ENCODE results near the gene LOC128125822.

Gene LOC128125822

GRCh38 chr6:63565058-63565726 lies 7.1 kb upstream of the LOC128125822 start:
- H3K4me3 ChIP-seq (ENCODE audit: low read depth, low read length, poor library complexity, severe bottlenecking): no peak overlapping the region
- H3K36me3 ChIP-seq (ENCODE audit: insufficient read depth, low read length, poor library complexity, severe bottlenecking): no peaks in the 10 kb centered on the region
- POLR2A ChIA-PET (ENCODE audit: low non-redundant PET): no interaction called here
- no peak overlapping the region for H3K27ac ChIP-seq (ENCODE audit: low read depth, low read length, poor library complexity, severe bottlenecking)
- H3K4me1 ChIP-seq (ENCODE audit: insufficient read depth, low read length, poor library complexity, severe bottlenecking): no peaks in the 10 kb centered on the region
- no peaks in the 10 kb centered on the region for H3K27me3 ChIP-seq (replicated peaks; ENCODE audit: insufficient read depth, low read depth, low read length, poor library complexity)
- TF ChIP-seq, protein P1, sequence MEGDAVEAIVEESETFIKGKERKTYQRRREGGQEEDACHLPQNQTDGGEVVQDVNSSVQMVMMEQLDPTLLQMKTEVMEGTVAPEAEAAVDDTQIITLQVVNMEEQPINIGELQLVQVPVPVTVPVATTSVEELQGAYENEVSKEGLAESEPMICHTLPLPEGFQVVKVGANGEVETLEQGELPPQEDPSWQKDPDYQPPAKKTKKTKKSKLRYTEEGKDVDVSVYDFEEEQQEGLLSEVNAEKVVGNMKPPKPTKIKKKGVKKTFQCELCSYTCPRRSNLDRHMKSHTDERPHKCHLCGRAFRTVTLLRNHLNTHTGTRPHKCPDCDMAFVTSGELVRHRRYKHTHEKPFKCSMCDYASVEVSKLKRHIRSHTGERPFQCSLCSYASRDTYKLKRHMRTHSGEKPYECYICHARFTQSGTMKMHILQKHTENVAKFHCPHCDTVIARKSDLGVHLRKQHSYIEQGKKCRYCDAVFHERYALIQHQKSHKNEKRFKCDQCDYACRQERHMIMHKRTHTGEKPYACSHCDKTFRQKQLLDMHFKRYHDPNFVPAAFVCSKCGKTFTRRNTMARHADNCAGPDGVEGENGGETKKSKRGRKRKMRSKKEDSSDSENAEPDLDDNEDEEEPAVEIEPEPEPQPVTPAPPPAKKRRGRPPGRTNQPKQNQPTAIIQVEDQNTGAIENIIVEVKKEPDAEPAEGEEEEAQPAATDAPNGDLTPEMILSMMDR (conservative IDR thresholded peaks at IDR 0.05; ENCODE audit: low read depth, low read length): no peak
- no TSS peak for BruUV-seq (replicated peaks)
- H3K9me3 ChIP-seq (ENCODE audit: low read depth, low read length, poor library complexity, severe bottlenecking): no peaks in the 10 kb centered on the region
- DNase-seq (ENCODE audit: low spot score): no peak
- CTCF ChIA-PET: no interaction called here
- intact Hi-C loops (cut with micrococcal nuclease; ENCODE audit: unreplicated experiment): no loop called here

DNA sequence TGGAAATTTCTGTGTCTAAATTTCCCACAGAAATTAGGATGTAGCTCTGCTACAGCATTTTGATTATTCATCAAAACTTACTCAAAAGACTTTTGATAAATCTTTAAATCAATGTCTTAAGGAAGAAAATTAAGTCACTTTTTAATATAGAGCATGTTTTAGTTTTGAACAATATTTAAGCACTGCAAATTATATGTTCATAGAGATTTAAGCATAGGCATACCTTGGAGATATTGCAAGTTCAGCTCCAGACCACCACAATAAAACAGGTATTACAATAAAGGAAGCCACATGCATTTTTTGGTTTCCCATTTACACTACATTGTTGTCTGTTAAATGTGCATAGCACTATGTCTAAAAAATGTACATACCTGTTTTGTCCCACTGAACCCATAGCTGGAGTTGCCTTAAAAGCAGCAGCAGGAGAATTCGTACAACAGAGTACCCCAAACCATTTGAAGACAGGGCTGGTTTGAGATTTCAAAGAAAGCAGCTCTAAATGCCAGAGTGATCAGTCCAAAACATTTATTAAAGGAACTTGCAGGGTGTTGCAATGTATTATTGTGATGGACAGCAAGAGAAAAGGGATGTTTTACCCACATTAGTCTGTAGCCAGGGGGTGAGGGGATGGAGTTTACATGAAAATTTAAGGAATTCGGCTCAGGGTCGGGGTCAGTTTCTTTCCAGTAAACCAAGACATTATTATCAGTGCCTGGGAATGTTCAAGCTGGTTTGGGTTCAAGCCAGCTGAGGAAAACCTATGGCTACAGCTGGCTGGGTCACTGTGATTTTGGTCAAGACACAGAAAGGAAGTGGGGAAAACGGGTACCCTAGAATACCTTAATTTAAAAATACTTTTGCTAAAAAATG lies 6.3 kb upstream of the LOC128125822 start:
- no peaks in the 10 kb centered on the region for H3K27me3 ChIP-seq (replicated peaks; ENCODE audit: insufficient read depth, low read depth, low read length, poor library complexity)
- no peaks in the 10 kb centered on the region for H3K4me1 ChIP-seq (ENCODE audit: insufficient read depth, low read length, poor library complexity, severe bottlenecking)
- intact Hi-C loops (cut with micrococcal nuclease; ENCODE audit: unreplicated experiment): no loop called here
- no TSS peak for BruUV-seq (replicated peaks)
- TF ChIP-seq, protein P1 (conservative IDR thresholded peaks at IDR 0.05; ENCODE audit: low read depth, low read length): no peak
- no peak for TF ChIP-seq EZH2 (IDR thresholded peaks at IDR 0.05; ENCODE audit: borderline replicate concordance, low read depth, low read length, poor library complexity, severe bottlenecking)
- no peak overlapping the region for H3K4me3 ChIP-seq (ENCODE audit: low read depth, low read length, poor library complexity, severe bottlenecking)
- ChIA-PET POLR2A (ENCODE audit: low non-redundant PET) (no interaction called here), CTCF (no interaction called here)
- no peak overlapping the region for H3K27ac ChIP-seq (ENCODE audit: low read depth, low read length, poor library complexity, severe bottlenecking)
- no peaks in the 10 kb centered on the region for H3K36me3 ChIP-seq (ENCODE audit: insufficient read depth, low read length, poor library complexity, severe bottlenecking)
- no peak for DNase-seq (ENCODE audit: low spot score)
- H3K9me3 ChIP-seq (ENCODE audit: low read depth, low read length, poor library complexity, severe bottlenecking): no peaks in the 10 kb centered on the region

DNA sequence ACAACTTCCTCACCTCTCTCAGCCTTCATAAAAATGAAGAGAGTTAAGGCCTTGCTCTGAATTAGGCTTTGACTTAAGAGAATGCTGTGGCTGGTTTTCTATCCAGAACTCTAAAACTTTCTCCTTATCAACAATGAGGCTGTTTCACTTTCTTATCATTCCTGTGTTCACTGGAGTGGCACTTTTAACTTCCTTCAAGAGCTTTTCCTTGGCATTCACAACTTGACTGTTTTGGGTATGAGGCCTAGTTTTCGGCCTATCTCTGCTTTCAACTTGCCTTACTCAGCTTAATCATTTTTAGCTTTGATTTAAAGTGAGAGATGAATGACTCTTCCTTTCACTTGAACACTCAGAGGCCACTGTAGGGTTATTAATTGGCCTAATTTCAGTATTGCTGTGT lies 4.3 kb upstream of the LOC128125822 start:
- ChIA-PET CTCF (no interaction called here), POLR2A (ENCODE audit: low non-redundant PET) (no interaction called here)
- DNase-seq (ENCODE audit: low spot score): no peak

More for the DNA sequence above, 4.3 kb upstream of the LOC128125822 start:
- TF ChIP-seq, protein P1 (conservative IDR thresholded peaks at IDR 0.05; ENCODE audit: low read depth, low read length): no peak
- no peak for TF ChIP-seq EZH2 (IDR thresholded peaks at IDR 0.05; ENCODE audit: borderline replicate concordance, low read depth, low read length, poor library complexity, severe bottlenecking)
- H3K27ac ChIP-seq (ENCODE audit: low read depth, low read length, poor library complexity, severe bottlenecking): no peak overlapping the region
- H3K36me3 ChIP-seq (ENCODE audit: insufficient read depth, low read length, poor library complexity, severe bottlenecking): no peaks in the 10 kb centered on the region
- H3K9me3 ChIP-seq (ENCODE audit: low read depth, low read length, poor library complexity, severe bottlenecking): no peaks in the 10 kb centered on the region
- BruUV-seq (replicated peaks): no TSS peak
- intact Hi-C loops (cut with micrococcal nuclease; ENCODE audit: unreplicated experiment): no loop called here
- peaks cover 6% of the 10 kb centered on the region for H3K4me1 ChIP-seq (ENCODE audit: insufficient read depth, low read length, poor library complexity, severe bottlenecking)
- H3K27me3 ChIP-seq (replicated peaks; ENCODE audit: insufficient read depth, low read depth, low read length, poor library complexity): no peaks in the 10 kb centered on the region
- H3K4me3 ChIP-seq (ENCODE audit: low read depth, low read length, poor library complexity, severe bottlenecking): no peak overlapping the region

Data from A673 (cell line).